HG03439 (cell line): ENCODE results near the gene GRID2.
A peak's percentile ranks its signal among the peaks of the same experiment; 100 is the strongest.
"Not testable (repeated sequence)": the region's sequence is repeated elsewhere in the genome, so short reads cannot be mapped to it uniquely, and the experiment has no call there.

Experiments used
- ATAC-seq: cut with Tn5 transposase; IDR thresholded peaks from one replicate; pipeline ENCODE4 v1.9.1; 2021; ENCODE audit warnings: mild to moderate bottlenecking, moderate library complexity; ENCODE audit not compliant: unreplicated experiment

GRID2 gene

DNA sequence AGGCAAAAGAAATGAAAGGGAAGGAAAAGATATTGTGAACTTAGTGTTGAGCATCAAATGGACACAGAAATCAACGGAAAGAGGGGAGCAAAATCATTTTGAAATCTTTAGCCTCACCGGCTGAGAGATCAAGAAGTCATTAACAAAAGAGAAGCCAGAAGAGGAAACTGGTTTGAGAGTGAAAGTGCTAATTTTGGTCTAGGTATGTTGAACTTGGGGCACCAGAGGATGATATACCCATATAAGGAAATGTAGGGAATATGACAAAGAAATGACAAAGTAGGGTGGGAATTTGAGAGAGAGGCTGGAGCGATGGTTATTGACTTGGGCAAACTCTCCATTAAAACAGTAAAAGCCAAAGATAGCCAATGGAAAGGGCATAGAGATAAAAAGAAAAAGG is 1341.4 kb downstream of the GRID2 start:
- no peak for ATAC-seq

DNA sequence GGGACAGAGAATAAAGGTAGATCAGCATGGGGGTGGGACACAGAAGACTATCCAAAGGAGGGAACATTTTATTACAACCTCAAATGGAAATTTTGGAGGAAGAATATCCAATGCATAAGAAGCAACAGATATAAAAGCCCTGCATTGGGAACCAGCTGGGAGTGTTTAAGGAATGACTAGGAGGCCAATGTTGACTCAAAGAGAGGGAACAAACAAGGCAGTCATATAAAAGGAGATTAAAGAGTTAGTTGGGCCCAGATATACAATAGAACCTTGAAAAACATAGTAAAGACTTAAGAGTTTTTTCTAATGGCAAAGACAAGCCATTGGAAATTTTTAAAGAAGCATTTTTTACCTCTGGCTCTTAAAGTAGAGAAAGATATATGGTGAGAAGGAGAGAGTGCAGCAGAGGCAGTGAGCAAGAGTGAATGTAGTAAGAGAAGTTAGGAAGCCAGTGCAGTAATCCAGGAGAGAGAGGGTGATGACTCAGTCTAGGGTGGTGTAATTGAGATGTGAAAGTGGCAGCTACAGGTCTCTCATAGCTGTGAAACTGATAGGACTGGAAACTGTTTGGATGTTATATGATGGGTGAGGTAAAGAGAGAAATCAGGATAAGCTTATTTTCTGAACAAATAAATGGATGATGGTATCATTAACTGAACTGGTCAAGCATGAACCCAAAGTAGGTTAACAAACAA is 1342.6 kb downstream of the GRID2 start:
- ATAC-seq: no peak

DNA sequence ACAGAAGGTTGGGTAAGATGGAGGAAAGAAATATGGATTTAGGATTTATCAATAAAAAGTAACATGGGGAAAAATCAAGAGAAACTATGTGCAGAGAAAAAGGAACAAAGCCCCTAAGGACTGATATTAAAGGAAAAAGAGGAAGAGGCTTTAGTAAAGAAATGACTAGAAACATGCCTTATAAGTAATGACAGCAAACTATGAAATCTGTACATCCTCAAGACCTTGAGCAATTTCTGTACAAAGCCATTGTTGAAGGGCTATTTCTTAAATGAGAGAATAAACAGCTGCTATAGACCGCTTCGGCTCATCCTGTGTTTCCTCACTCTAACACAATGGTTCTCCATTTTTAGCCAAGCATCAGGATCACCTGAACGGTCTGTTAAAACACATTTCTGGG is 1344.5 kb downstream of the GRID2 start:
- ATAC-seq: no peak

DNA sequence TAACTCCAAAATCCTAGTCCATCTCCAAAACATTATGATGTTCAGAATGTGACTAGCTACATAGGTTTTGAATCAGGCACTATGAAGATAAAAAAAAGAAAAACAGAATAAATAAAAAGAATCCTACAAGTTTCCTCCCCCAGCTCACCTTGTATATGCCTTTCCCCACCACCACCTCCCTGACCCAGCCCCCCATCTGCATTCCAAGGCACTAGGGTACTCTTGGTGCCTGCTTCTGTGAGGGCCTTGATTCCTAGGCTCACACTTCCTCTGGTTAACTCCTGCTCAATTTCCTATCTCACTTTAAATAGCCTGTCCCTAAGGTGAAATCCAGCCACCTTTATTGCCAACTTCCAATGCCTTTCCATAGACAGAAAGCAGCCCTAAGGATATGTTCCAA is 1346.1 kb downstream of the GRID2 start:
- no peak for ATAC-seq

DNA sequence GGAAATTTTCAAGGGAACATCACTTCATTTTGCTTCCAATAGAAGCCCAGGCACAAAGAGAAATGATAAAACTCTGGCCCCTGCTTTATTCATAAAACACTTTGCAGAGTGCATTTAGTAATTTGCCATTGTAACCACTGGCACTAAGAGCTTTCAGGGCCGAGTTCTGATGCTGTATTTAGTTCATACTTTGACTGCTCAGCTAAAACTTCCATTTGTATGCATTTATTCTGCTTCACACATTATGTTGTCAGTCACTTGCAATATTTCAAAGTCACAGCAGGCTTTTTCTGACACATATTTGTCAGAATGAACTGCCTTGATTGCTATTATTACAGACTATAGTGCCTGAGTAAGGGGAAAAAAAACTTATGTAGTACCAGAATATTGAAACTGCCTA is 1350.4 kb downstream of the GRID2 start:
- ATAC-seq: no peak

DNA sequence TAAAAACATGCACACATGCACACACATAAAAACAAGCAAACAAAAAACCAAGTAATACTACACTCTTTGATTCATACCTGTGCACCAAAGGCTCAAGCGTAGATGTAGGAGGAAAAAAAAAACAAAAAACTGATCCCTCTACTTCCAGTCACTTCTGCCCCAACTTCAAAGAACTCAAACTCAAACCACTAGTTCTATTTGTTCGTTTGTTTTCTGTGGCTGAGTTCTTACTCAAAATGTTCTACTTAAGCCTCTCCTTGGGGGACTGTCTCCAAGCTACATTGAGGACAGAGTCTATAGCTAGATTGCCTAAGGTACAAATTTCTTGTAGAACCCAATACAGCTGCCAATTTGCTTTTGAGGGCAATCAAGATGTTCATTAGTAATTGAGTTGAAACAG is 1353.8 kb downstream of the GRID2 start:
- ATAC-seq: no peak

DNA sequence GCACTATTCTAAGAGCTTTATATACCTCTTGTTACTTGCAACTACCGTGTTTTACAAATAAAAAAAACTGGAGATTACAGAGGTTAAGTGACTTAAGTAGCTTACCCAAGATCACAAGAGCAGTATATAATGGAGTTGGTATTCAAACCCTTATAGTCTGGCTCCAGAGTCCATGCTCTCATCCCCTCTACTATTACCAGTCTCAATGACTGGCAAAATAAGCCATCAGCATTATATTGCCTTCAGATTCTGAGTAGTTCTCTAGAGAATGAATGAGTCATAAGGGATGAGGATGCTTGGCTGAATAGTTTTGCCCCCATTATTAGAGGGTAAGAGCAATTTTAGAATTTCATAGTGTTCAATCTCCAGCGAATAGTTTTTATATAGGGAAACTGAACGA is 1354.7 kb downstream of the GRID2 start:
- no peak for ATAC-seq

DNA sequence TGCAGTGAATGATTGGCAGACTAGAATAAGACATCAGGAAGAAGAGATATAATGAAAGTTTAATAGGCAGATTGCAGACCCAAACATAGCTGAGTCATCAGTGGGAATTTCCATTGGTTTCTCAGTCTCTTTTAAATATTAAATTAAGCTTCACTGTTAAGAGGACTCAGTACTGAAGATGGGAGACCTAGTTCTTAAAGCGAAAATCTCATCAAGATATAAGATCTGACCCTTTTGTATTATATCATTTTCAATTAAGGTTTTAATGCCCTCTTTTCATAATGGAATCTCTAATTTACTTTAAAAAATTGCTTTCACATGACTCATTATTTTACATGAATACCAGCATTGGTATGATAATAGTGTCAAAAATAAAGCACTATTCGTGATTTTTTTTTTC is 1355.9 kb downstream of the GRID2 start:
- no peak for ATAC-seq

DNA sequence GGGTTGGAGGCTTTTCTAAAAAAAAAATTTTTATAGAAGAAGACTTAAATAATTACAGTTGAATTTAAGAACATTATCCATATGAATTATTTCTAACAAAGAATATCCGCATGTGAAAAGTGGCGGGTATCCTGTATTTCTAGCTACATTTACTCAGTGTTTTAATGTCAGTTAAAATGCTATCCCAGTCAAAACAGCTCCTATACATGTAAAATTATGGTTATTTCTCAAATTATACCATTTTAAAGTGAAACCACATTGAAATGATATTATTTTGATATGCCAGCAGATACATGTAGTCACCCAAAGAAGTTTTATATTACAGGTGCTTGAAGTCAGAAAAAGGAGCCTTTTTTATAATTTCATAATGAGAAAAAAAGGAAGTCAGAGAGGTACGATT is 1356.3 kb downstream of the GRID2 start:
- no peak for ATAC-seq

DNA sequence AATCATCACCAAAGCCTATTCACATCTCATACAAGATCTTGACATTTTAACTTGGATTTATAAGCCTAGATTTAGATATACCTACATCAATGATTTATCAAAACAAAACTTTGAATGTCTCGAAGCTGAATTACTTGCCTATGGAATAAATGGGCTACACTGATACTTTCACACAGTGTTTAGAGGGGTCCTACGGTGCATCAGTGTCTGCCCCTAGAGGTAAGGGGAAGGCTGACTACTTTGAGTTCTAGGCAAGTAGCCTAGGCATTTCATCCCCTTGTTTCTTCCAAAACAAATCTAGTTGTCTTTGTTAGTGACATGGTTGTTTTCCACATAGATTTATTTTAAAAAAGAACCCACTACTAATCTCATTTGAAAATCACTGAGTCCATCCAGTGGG is 1366.7 kb downstream of the GRID2 start:
- no peak for ATAC-seq

DNA sequence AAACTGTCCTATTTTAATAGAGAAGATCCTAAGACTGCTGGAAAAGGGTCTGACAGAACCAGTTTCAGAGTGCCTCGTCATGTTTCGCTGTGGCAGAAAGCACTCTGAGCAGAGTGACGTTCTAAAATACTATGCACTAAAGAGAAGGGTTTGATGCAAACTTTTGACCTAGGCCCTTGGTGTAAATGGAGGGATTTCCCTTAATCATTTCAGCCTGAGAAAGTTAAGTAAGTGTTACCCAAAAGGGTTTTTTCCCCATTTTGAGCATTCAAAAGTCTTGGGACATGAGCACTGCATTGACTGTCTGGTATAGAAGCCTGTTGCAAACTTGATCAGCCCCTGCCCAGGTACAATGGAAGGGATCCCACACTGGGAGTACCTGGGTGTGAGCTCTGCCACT is 1367.3 kb downstream of the GRID2 start:
- no peak for ATAC-seq

DNA sequence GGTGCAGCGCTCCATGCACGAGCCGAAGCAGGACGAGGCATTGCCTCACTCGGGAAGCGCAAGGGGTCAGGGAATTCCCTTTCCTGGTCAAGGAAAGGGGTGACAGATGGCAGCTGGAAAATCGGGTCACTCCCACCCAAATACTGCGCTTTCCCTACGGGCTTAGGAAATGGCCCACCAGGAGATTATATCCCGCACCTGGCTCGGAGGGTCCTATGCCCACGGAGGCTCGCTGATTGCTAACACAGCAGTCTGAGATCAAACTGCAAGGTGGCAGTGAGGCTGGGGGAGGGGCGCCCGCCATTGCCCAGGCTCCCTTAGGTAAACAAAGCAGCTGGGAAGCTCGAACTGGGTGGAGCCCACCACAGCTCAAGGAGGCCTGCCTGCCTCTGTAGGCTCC is 1373.2 kb downstream of the GRID2 start:
- ATAC-seq: not testable (repeated sequence)

DNA sequence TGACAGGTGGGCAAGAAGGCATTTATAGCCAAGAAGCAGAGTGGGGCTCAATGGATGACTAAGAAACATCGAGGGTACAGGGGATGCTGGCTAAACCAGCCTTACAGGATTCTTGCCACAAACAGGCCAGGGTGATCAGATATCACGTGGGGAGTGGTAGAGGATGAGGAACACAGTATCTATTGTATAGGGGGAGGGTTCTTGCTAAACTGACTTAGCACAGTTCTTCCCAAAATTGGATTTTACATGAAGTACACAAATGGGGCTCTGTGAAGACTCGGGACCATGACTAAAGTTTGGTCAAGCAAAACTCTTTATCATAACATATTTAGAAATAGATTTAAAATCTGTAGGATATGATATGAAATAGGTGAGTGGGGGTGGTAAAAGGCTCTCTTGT is 1380.8 kb downstream of the GRID2 start:
- no peak for ATAC-seq

DNA sequence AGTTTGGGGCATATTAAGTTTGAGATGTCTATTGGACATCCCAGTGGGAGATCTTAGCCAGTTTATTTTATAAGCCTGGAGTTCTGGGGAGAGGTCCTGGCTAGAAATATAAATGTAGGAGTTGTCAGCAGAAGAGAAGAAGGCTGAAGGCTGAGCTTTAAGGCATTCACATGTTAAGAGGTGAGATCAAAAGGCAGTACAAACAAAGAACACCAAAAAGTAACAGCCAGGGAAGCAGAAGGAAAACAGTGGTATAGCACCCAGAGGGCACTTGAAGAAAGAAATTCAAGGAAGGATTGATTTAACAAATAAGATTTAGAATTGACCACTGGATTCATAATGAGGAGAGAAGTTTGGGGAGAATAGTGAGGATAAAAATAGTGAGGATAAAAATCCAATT is 1383.5 kb downstream of the GRID2 start:
- no peak for ATAC-seq

DNA sequence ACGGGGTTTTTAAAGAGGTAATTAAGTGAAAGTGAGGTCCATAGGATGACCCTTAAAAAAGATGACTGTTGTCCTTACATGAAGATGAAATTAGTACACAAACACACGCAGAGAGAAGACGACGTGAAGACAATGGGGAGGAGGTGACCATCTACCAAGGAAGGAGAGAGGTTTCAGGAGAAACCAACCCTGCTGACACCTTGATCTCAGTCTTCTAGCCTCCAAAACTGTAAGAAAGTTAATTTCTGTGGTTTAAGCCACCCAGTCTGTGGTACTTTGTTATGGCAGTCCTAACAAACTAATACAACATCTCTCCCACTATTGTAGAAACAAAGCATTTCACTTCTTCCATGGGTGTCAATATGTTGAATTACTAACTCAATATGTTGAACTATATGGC is 1385.2 kb downstream of the GRID2 start:
- ATAC-seq: no peak

DNA sequence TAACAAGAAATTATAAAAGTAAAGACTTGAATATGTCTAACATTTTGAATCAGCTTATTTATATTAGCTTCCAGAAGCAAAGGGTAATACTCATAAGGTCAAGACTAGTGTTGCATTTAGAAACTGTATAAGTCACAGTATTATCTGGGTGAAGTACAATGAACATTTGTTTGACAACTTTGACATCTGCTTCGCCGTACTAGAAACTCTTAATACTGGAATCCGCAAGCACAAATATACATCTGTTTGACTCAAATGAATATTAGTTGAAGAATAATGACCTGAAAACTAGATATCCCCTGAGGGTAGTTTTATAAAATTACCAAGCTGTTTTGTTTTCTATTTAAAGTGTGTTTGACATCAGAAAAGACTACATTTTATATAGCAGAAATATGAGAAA is 1389.4 kb downstream of the GRID2 start:
- no peak for ATAC-seq

DNA sequence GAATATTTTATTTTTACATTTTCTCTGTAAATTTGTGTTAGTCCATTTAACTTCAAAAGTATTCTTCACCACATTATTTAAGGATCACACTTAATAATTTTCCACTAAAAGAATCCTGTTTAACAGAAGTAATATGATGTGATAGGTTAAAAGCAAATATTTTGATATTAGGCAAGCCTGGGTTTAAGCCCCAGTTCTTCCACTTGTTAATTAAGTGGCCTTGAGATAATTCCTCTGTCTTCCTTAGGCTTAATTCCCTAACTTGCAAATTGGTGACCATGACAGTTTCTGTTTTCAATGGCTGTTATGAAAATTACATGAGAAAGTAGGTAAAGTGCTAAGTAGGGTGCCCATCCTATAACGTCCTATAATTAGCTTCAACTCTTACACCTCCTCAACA is 1394.9 kb downstream of the GRID2 start:
- ATAC-seq: no peak

DNA sequence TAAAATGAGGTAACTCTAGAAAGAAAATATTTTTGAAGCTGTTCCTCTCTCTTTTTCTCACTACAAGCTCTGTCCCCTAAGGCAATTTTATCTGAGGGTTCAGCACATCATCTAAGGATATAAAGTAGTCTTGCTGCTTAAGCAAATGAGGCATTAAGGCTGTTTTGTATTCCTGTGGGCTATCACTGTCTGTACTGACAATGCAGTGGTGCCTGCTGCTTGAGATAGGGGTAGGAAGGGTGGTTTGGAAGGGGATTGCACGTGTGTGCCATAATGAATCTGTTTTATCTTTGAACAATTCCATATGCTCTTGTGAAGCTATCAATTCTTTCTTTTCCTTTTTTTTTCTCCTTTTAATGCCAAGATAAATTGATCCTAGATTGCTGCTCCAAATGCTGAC is 1396.8 kb downstream of the GRID2 start:
- no peak for ATAC-seq

DNA sequence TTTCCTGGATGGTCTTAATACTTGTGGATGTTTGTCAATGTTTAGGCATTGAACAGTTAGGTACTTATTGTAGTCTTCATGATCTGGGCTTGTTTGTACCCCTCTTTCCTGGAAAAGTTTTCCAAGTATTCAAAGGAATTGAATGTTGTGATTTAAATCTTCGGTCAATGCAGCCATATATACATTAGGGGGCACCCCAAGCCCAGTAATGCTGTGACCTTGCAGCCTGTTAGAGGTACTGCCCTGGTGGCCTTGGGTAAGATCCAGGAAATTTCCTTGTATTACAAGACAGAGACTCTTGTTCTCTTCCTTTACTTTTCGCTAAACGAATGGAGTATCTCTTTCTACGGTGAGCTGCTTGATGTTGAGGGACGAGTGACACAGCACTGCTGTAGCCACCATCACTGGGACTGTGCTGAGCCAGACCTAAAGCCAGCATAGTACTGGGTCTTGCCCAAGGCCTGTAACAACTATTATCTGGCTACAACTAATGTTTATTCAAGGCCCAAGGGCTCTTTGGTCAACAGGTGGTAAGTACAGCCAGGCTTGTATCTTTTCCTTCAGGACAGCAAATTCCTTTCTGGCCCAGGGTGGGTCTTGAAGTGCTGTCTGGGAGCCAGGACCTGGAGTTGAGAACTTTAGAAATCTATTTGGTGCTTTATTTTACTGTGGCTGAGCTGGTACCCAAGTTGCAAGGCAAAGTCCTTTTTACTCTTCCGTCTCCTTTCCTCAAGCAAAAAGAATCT is 1406.5 kb downstream of the GRID2 start:
- peak; percentile 73 for ATAC-seq

DNA sequence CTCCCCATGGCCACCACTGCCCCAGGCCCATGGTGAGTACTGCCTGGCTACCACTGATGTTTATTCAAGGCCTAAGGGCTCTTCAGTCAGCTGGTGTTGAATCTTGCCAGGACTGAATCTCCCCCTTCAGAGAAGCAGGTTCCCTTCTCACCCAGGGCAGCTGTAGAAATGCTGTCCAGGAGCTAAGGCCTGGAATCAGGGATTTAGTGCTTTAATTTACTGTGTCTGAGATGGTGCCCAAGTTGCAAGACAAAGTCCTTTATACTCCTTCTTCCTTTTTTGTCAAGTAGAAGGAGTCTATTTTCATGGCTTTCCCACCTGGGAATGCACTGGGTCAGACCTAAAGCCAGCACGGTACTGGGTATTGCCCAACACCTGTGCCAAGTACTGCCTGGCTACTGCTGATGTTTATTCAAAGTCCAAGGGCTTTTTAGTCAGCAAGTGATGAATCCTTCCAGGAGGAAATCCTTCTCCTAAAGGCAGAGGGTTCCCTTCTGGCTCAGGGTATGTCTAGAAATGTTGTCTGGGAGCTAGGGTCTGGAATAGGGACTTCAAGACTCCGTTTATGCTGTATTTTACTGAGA is 1407.2 kb downstream of the GRID2 start:
- no peak for ATAC-seq

DNA sequence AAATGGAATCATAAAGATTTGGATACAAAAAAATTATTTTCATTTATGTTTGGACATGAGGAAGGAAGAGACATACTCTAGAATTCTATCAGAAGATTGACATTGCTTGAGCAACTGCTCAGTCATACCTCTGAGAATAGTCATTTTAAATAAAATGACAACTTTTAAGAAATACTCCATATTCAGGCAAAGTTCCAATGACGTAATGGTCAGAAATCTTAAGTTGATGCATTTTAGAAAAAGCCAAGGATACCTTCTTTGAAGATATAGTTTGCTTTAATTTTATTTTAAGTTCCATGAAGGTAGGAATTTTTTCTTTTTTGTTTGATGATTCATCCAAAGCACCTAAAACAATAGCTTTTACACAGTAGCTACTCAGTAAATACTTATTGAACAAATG is 1414.5 kb downstream of the GRID2 start:
- ATAC-seq: no peak

DNA sequence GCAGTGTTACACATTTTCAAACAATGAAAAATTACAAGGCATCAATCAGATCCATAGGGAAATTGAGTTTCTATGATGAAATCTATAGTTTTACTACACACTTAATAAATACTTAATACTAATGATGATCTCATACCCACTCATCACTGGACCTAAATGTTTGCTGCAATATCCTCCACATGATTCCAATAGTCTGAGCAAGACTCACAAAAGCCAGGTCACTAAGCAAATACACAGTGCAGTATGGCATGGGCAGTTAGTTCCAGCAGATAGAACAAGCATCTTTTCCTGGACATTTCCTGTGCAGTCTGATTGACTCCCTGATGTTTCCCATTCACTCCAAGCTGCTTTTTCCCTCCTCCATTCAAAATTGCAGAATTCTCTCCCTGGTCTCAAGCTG is 1415.8 kb downstream of the GRID2 start:
- no peak for ATAC-seq
